Bone marrow (tissue), 2 donors: ENCODE data around the gene IFIT5.
A peak's percentile ranks its signal among the peaks of the same experiment; 100 is the strongest.
"Not testable (repeated sequence)": the region's sequence is repeated elsewhere in the genome, so short reads cannot be mapped to it uniquely, and the experiment has no call there.

Experiments
- DNase-seq, 2 donors: peaks; one replicate each; lab custom pipeline; 2025; lab: John Stamatoyannopoulos, UW

IFIT5 gene

DNA sequence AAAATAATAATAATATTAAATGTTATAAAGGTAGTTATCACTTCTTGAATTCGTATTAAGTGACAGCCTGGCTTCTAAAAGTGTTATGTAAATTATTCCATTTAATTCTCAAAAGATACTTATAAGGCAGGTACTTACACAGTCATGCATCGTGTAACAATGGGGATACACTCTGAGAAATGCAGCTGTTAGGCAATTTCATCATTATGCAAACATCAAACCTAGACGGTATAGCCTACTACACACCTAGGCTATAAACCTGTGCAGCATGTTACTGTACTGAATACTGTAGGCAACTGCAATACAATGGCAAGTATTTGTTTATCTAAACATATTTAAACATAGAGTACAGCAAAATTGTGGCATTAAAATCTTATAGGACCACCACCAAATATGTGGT, 20.5 kb upstream of the IFIT5 start:
- DNase-seq: no peak

DNA sequence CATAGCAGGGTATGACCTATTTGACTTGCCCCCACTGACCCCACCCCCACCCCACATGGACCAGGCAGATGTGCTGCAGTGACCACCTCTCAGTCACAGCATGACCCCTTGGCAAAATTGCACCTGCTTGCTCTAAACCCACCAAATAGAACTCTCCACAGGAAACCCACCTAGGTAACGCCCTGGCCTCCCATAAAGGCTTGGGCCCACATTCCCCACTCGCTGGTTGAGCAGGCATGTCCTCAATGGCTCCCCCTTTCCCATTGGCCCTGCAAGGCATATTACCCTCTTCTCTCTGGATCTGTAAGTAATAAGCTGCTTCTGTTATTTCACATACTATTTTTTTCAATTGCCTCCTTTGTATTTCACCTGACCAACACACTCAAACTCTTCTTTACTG, 19.2 kb upstream of the IFIT5 start:
- DNase-seq: no peak

DNA sequence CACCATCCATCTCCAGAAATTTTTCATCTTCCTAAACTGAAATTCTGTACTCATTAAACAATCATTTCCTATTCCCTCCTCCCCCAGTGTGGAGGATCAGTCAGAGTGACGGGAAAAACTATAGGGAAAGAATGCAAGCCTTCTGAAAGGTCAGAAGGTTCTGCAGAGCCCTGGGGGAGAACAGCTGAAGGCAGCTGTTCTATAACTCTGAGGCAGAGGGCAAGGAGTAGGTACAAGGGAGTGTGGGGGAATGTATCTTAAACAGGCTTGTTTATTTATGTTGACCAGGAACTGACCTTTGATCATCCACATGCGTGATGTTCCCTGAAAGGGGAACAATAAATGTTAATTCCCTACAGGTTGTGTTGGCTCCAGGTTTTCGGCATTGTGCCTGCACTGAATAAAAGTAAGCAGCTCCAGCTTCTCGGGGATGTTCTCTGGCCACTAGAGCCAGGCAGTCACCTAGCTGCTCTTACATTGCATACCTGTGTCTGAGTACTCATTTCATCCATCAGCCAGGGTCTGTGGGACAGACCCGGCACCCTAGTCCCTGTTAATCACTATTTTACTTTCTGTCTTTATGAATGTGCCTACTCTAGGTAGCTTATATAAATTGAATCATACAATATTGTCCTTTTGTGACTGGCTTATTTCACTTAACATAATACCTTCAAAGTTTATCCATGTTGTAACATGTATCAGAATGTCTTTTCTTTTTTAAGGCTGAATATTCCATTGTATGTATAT, 16.2 kb upstream of the IFIT5 start:
- no peak for DNase-seq

DNA sequence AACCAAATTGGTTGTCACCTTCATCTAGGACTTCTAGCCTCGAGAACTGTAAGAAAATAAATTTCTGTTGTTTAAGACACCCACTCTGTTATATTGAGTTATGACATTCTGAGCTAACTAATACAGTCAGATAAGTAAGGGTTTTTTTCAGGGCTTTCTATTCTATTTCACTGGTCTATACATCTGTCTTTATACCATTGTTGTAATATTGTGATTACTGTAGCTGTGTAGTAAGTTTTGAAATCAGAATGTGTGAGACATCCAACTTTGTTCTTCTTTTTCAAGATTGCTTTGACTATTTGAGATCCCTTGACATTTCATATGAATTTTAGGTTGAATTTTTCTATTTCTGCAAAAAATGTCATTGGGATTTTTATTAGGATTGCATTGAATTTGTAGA, 14.4 kb upstream of the IFIT5 start:
- no peak for DNase-seq

DNA sequence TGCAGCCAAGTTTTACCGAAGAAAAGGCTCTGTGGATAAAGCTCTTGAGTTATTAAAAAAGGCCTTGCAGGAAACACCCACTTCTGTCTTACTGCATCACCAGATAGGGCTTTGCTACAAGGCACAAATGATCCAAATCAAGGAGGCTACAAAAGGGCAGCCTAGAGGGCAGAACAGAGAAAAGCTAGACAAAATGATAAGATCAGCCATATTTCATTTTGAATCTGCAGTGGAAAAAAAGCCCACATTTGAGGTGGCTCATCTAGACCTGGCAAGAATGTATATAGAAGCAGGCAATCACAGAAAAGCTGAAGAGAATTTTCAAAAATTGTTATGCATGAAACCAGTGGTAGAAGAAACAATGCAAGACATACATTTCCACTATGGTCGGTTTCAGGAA, 11.3 kb upstream of the IFIT5 start:
- DNase-seq: no peak

DNA sequence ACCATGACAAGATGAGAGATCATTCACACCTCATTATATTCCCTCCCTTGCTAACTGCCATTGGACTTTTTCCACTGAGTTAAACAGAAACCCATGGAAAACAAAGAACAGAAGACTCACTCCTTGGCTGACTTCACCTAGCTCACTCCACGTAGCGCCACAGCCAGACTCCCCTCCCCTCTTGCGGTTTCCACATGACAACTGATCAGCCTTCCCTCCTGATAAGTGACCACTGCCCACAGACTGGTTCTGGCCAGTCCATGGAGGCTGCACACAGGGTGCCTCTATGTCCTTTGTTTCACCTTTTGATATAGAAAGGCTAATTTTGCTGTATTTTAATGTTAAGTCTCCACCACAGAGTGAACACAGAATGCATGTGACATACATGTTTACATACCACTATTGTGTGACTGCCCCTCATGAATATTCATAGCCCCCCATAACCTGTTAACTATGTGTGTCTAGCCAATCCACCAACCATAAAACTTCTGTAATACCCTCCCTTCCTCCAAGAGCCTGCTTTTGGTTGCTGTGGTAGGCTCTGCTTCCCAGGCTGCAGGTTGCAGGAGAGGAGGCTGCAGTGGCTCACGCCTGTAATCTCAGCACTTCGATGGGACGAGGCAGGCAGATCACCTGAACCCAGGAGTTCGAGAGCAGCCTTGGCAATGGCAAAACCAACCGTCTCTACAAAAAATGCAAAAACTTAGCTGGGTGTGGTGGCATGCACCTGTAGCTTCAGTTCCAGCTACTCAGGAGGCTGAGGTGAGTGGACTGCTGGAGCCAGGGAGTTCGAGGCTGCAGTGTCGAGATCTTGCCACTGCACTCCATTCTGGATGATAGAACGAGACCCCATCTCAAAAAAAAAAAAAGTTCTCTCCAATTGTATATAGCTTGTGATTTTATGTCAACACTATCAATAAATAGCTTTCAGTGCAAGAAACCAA, 10.0 kb upstream of the IFIT5 start:
- no peak for DNase-seq

DNA sequence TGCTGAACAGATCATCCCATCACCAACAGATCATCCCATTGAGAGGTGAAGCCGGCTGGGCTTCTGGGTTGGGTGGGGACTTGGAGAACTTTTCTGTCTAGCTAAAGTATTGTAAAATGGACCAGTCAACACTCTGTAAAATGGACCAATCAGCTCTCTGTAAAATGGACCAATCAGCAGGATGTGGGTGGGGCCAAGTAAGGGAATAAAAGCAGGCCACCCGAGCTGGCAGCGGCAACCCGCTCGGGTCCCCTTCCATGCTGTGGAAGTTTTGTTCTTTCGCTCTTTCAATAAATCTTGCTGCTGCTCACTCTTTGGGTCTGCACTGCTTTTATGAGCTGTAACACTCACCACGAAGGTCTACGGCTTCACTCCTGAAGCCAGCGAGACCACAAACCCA, 8.2 kb upstream of the IFIT5 start:
- not testable (repeated sequence) for DNase-seq

DNA sequence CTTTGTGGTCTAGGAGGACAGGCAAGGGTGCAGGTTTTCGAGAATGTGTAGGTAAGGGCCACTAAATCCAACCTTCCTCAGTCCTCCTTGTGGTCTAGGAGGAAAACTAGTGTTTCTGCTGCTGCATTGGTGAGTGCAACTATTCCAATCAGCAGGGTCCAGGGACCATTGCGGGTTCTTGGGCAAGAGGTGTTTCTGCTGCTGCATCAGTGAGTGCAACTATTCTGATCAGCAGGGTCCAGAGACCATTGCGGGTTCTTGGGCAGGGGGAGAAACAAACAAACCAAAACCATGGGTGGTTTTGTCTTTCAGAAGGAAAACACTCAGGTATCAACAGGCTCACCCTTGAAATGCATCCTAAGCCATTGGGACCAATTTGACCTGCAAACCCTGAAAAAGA, 6.6 kb upstream of the IFIT5 start:
- DNase-seq: not testable (repeated sequence)

DNA sequence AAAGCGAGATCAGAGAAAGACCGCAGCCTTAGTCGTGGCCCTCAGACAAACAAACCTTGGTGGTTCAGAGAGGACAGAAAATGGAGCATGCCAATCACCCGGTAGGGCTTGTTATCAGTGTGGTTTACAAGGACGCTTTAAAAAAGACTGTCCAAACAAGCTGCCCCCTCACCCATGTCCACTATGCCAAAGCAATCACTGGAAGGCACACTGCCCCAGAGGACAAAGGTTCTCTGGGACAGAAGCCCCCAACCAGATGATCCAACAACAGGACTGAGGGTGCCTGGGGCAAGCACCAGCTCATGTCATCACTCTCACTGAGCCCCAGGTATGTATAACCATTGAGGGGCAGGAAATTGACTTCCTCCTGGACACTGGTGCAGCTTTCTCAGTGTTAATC, 5.1 kb upstream of the IFIT5 start:
- DNase-seq: not testable (repeated sequence)

DNA sequence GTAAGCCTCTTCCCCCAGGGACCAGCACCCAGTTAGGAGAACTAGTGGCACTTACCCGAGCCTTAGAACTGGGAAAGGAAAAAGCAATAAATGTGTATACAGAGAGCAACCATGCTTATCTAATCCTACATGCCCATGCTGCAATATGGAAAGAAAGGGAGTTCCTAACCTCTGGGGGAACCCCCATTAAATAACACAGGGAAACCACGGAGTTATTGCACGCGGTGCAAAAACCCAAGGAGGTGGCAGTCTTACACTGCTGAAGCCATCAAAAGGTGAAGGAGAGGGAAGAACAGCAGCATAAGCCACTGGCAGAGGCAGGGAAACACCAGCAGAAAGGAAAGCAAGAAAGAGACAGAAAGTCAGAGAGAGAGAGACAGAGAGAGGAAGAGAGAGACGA, 3.8 kb upstream of the IFIT5 start:
- not testable (repeated sequence) for DNase-seq

DNA sequence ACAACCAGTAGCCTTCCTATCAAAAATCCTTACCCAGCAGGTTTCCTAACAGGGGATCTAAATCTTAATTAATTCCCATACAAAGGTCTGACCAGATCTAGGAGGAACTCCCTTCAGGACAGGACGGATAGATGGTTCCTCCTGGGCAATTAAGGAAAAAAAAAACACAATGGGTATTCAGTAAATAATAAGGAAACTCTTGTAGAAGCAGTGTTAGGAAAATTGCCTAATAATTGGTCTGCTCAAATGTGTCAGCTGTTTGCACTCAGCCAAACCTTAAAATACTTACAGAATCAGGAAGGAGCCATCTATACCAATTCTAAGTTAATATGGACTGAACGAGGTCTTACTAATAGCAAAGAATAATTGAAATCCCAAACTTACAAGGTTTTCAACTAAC, 3.2 kb upstream of the IFIT5 start:
- DNase-seq: not testable (repeated sequence)

DNA sequence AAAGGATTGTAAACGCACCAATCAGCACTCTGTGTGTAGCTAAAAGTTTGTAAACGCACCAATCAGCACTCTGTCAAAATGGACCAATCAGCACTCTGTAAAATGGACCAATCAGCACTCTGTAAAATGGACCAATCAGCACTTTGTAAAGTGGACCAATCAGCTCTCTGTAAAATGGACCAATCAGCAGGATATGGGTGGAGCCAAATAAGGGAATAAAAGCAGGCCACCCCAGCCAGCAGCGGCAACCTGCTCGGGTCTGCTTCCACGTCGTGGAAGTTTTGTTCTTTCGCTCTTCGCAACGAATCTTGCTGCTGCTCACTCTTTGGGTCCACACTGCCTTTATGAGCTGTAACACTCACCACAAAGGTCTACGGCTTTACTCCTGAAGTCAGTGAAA, 2.1 kb upstream of the IFIT5 start:
- not testable (repeated sequence) for DNase-seq

DNA sequence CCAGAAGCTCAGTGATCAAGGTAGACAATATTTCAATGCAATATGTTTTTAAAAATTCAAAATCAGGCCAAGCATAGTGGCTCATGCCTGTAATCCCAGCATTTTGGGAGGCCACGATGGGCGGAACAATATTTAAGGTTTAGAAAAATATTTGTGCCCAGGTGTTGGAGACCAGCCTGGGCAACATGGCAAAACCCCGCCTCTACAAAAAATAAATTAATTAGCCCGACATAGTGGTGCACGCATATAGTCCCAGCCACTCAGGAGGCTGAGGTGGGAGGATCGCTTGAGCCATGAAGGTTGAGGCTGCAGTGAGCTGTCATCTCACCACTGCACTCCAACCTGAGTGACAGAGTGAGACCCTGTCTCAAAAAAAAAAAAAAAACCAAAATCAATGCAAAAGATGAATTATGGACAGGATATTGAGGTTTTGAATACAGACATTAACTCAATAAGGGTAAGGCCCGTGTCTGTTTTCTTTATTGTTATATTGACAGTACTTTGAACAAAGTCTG, 913 bp upstream of the IFIT5 start:
- no peak for DNase-seq

DNA sequence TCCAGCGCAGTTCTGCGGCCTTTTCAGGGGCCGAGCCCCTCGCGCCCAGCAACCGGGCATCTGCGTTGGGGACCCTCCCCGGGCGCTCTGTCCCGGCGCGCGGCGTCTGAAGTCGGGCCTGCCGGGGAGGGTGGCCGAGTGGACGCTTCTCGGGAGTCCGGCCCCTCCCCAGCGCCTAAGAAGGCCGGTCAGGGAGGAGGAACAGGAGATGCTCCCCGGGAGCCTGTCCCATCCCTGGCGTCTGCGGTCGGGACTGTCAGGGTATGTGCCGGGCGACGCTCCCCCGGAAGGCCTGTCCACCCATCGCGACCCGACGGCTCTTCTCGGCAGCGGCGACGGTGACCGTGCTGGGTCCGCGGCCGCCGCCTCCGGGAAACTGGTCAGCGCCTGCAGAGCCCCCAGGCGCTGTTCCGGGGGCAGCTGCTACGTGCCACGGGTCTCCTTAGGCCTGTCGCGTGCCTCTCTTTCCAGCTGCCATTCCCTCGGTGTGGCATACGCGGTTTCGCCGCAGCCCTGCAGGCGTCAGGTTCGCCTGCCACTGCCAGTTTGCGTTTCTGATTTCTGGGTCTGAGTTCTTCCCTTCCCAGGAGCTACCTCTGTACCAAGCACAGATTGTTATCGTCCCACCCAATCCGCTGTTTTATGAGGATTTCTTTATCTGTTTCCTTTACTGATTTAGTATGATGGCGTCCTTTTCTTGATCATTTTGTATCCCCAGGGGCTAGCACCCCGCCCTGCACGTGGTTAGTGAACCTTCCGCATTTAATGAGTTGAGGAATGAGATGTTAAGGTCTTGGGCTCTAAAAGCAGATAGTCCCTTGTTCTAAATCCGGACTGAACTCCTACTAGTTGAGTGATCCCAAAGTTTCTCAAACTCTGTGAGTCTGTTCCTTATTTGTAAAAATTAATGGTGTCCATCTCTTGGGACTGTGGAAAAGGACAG, 782 bp downstream of the IFIT5 start:
- peak; percentile 26 to 60 for DNase-seq

DNA sequence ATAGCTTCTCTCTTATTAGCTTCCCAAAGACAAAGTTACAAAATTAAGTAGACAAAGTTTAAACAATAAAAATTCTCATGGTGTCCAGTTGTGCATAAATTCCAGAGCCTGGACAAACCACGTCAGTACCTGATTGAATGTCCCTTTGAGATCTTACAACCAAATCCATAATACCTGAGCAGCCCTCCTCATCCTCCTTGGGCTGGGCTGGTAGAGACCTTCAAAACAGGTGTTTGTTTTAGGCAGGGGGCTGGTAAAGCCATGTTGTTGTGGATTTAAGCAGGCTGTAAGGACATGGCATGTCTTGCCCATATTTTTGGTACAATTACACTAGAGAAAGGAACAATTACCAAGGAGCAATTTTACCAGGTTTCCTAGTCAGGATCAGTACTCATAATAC, 2.1 kb downstream of the IFIT5 start:
- DNase-seq: no peak

DNA sequence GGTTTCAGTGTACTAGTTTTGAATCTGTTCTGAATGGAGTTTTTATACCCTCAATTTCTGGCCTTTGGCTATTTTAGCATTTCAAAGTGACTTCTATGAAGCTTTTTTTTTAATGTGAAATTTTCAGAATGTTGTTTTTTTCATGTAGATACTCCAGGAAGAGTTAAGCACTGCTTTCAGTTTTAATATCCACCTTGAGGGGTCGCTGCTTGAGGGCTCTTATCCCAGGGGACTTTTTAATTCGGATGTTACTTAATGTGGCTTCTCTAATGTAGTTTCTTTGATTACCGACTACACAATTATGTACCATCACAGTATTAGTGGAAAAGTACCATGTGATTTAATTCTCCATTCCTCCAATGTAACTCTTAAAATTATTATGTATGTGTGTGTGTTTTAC, 5.2 kb downstream of the IFIT5 start:
- no peak for DNase-seq

DNA sequence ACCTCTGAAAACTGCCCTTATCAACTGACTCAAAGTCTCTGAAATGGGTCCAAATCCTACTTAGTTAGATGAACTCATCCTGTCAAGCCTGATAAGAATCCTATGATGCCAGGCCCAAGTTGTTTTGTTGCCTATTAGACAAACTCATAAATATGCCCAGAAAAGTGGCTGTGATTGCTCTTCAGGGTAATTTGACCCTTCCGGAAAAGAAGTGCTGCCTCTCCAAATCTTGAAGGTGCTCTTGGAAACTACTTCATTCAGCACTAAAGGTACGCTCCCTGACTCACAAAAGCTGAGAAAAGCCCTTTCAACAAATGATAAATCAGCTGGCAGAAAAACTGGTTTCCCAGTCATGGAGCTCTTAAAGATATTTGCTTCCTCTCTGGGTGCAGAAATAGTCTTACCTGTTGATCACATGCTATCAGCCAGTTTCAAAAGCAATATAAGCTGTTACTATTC, 6.7 kb downstream of the IFIT5 start:
- no peak for DNase-seq

DNA sequence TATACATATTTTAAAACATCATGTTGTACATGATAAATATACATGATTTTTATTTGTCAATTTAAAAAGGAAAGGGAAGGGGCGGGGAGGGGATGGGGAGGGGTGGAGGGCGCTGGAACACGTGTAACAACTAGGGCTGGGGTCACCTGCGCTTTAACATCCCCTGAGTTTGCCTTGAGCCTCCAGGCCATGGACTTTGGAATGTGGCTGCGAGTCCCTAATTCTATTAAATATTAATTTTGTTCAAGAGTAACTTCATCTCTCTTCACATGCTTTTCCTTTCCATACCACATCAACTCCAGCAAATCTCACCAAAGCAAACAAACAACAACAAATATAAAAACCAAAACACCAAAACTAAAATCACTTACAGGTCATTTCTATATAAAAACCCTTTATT, 10.6 kb downstream of the IFIT5 start:
- no peak for DNase-seq

DNA sequence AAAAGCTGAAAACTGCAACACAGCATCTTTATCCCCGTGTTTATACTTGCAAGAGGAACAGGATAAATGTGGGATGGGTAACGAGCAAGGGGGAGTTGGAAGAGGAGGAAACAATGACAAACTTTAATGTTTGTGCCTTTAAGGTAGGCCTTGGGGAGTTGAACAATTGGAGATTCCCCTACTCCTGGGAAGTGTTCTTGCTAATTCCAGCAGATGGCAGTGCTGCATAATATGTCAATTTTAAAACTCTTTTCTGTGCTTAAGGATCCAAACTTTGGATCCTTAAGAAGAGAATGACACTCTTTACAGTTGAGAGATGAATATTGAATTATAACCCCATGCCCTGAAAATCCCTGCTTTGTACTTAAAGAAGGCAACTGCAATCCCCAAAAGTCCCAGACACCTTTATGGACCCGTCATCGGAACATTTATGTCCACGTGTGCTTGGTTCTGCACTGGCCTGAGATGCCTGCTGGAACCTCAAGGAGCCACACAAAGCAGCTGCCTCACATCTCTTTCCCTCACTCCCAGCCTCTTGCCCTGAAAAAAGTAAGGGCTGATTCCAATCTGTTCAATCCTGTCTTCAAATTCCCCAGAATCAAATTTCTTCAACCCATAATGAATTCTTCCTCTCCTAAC, 12.0 kb downstream of the IFIT5 start:
- peak in 1 of 2 donors; percentile 32 for DNase-seq

DNA sequence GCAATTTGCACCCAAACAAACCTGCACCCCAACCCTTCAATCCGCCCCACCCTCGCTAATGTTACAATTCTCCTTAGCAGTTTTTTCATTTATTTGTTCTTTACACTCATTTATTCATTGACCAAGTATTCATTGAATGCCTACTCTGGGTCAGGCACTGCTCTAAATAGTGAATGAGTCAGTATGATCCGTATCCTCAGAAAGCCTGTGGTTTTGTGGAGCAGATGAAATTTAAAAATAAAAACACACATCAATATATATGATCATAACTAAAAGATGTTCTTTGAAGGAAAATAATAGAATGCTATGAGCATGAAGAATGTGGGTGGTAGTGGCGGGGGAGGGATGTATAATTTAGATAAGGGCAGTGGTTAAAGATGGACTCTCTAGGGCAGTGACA, 13.3 kb downstream of the IFIT5 start:
- no peak for DNase-seq

DNA sequence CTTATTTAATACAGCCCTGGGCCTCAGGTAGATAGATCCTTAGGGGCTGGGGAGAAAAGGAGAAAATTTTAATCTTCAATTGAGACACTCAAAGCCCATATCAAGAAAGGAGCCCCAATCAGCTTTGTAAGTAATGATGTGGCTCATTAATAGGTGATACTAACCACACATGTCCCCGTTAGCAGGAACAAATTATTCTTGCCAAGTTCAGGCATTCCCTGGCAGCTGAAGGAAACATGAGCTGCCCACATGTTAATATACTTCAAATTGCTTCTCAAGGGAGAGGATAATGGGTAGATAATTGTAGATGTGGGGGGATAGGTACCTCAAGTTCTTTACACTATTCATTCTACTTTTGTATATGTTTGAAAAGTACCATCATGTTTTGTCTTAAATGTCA, 14.5 kb downstream of the IFIT5 start:
- no peak for DNase-seq
